GM18909 (cell line): ENCODE results near the gene BRD3OS.

ENCODE experiments used
- ATAC-seq: cut with Tn5 transposase; IDR thresholded peaks from one replicate; pipeline ENCODE4 v1.9.1; 2021; ENCODE audit warnings: mild to moderate bottlenecking; ENCODE audit not compliant: unreplicated experiment, poor library complexity

BRD3OS gene, protein sequence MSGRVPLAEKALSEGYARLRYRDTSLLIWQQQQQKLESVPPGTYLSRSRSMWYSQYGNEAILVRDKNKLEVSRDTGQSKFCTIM

DNA sequence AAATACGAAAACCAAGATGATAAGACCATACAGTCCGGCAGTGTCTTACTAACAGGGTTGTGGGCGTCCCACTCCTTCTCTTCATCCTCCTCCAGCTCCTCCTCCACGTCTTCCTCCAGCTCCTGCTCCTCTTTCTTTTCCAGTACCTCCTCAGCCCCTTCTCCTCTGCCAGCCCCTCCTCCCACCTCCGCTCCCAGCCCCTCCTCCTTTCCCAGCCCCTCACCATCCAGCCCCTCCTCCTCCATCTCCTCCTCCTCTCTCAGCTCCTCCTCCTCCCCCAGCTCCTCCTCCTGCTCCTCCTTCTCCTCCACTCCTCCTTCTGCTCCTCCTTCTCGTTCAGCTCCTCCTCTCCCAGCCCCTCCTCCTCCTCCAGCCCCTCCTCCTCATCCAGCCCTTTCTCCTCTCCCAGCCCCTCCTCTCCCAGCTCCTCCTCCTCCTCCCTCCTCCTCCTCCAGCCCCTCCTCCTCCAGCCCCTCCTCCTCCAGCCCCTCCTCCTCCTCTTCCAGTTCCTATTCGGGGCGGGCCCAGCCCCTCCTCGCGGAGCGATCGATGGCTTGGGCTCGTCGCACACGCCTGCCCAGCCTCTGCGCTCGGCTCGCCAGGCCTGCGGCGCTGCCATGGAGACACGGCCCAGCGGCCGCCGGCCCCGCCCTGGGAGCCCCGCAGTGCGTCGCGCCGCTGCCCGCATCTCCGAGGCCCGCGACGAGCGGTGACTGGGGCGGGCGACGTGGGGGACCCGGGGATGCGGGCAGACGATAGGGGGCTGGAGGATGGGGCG, at the start of gene BRD3OS:
Gene BRD3OS (plus strand): TSS at position 654 of the 778 bp plus-strand sequence. CDS start 1,267 bp downstream, outside the sequence.
- peak; percentile 89 for ATAC-seq

DNA sequence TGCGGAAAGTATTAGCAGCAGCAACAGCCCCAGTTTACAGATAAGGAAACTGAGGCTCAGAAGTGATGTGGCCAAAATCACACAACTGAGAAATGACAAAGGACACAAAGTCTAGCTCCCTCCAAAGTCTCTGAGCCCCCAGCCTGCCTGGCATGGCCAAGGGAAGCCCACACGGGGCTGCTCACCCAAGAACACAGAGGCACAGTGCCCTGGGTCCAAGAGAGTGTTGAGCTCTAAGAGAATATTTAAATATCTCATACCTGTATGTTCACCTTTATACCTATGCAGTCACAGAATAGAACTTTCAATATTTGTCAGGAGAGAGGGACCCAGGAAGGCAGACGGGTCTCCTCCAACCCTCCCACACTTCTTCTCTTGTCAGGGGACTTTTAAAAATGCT, 49.8 kb upstream of the BRD3OS start:
- ATAC-seq, result no peak

DNA sequence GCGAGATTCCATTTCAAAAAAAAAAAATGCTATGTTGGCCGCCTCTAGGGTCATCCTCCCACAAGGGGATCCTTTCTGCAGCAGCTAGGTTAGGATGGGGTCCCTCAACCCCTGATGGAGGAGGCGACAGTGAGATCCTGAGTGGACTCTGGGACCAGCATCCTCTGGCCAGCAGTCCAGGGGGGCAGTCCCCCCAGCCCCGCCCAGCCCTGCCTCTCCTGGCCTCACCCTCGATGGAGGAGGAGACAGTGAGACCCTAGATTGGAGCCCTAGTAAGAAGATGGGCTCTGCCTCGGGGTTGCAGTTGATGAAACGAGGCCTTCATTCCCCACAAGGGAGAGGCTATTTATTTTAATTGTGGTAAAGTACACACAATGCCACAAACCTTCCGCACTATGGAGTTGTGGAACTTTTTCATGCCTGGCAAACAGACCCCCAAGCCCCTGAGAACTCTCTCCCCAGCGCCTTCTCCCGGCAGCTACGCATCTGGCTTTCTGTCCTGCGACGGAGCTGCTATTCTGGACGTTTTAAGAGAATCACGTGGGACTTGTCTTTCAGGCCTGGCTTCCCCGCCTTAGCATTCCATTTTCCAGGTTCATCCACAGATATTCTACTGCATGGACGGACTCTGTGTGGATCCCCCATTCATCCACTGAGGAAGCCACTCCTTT, 49.0 kb upstream of the BRD3OS start:
- ATAC-seq, result no peak

DNA sequence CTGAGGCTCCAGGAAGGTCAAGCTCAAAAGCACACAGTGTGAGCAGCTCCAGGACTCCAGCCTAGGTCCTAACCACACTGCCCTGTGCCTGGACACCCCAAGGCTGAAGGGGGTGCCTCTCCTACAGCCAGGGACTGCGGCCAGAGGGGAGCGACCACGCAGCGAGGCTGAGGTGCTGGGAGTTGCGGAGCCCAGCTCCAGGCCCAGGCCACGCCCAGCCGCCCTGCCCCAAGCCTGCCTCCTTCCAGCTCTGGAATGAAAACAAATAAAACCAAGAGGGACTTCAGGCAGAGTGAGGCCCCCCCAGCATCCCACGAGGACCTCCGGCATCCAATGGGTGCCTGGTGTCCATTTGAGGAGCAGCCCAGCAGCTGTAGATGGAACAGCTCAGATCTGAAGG, 48.4 kb upstream of the BRD3OS start:
- ATAC-seq, result no peak

DNA sequence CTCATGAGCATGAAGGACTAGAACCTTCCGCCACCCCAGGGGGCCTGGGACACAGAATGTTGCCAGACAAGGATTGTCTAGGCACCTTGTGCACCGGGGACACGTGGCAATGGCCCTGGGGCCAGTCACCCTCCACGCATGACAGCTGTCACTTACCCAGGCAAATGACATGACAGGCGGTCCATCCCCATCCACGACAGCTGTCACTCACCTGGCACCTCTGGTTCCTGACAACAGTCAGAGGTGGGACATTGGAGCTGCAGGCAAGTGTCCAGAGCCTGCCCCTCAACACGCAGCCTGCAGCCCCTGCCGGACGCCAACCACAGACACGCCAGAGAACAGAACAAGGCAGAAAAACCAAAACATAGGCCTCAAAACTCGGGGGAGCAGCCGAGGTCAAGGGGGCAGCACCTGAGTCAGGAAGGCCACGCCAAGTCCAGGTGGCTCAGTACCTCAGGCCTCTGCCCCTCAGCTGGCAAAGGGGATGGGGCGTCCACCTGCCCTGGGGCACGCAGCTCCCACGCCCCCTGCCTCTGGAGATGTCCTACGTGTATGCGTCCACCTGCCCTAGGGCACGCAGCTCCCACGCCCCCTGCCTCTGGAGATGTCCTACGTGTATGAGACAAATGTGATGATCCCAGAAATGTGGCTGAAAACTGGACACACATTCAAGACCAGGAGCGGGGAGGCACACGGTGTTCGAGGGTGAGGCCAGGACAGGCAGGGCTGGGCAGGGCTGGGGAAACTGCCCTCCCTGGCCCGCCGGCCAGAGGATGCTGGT, 47.7 kb upstream of the BRD3OS start:
- no peak for ATAC-seq

DNA sequence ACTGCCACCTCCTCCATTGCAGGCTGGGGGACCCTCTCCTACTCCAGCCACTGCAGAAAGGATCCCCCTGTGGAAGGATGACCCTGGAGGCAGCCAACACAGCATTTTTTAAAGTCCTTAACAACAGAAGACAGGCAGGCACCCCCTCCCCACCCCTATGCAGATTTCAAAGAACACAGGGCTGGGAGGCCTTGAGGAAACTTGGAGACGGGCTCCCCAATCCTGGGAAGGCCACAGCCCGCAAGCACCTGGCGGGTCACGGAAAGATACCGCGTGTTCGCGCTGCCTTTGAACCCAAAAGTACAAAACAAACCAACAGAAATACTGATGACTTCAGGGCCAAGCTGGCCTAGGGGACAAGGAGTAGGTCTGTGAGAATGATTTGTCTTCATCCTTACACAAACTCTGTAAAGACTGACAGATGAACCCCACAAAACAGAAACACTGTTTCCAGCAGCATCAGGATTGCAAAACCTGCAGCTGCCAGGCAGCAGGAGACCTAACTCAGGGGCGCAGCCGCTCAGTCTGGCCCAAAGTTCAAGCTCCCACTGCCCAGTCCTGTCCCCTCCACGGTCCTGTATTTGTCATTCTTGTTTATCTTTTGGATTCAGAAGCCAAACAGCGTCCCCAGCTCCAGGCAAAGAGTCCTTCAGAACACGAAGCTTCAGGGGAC, 46.9 kb upstream of the BRD3OS start:
- ATAC-seq, result no peak

DNA sequence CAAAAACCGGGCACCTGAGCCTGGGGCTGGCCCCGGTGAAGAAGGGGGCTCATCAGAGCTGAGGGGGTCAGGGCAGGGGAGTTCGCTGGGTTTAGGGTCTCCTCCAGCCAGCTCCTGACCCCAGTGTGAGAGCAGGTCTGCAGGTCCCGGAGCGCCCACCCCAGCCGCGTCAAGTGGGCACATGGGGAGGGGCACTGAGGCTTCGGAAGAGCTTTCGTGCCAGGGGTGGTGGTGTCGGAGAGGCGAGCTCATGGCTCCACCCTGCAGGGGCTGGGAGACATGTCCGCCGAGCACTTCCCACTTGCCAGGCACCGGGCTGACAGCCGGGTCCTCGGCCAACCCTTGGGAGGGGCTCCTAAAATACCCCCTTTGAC, 46.4 kb upstream of the BRD3OS start:
- no peak for ATAC-seq

DNA sequence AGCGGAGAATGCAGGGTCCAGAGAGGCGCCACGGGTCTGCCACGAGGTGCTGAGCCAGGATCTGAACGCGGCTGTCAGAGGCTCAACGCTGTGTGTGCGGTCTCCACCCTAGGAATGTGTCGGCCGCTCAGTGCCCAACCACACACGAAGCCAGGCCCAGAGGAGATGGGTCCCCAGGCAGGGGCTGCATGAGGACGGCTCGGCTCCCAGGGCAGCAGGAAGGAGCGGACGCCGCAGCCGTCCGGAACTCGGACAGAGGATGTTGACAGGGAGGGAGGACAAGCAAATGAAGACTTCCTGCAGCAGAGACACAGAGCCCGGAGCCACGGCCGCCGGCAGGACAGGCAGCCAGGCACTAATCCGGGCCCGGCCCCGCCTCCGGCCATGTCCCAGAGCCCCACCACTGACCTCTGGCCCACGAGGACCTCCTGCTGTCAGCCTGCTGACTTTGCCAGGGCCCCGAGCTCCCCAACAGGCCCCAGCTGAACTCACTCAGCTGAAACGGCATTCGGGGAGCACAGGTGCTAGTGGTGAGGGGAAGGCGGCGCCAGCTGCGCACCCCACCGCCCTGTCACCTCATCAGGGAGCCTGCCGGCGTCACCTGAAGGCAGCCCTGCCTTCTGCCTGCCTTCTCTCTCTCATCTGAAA, 45.9 kb upstream of the BRD3OS start:
- peak; percentile 54 for ATAC-seq

DNA sequence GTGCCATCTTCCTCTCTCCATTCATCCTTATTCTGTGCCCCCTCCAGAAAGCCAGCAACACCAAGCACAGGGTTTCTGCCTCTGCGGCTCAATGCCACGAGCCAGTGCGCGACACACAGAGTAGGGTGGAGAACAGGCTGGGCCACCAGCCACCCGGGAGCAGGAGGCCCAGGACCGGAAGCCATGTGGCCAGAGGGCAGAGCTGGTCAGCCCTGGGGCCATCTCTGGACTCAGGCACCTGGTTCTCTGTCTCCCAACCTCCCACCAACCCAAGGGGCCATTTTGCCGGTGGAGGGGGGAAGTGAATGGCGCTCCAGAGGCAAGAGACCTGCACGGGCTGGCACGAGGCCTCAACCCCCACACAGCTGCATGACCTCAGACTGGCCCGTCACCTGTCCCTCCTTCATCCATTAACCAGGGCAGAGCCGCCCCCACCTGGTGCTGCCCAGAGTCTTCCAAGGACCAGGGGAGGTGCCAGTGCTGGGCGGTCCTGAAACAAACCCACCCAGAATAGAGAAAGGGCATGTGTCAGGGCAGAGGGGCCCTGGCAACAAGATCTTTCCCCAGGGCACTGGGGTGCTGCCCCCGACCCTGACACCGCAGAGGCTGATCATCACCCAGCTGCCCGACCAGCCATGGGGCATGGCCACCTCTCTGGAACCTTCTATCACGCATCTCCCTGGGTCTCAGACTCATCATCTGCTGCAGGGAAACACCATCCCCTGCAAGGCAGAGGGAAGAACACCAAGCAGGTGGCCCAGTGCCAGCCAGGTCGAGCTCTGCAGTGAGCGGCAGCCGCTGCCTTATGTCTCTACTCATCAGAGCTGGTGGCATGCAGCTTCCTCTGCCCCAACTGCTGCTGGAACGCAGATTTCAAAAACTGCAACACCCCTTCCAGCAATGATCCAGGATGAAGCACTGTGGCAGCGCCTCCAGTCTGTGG, 45.1 kb upstream of the BRD3OS start:
- no peak for ATAC-seq

DNA sequence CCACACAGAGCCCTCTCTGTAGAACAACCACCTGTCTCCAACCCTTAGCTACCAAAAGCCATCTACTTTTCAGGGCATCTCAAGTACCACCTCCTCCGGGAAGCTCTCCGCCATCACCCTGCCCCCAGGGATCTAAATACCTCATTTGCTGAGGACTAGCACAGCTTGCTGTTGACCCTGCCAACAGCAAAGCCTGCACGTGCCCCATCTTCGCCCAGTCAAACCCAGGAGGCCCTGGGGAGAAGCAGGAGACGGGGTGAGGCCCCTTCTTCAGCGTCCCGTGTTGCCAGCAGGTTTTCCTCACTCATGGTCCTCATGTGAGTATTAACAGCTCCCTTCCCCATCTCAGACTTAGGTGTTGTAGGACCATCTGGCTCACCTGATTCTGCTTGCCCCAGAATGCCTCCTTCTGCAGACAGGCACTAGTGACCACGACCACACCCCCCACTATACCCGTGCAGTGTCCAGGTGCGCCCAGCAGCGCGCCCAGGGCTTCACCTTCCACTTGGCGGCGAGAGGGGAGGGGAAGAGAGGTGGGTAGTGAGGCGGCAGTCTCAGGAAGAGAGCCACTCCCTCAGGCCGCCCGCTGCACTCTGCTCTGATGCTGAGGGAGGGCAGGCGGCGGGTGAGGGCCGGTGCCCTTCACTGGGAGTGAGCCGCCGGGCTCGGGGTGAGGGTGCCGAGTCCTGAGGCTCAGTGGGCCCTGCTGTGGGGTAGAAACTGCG, 44.3 kb upstream of the BRD3OS start:
- ATAC-seq, result no peak

DNA sequence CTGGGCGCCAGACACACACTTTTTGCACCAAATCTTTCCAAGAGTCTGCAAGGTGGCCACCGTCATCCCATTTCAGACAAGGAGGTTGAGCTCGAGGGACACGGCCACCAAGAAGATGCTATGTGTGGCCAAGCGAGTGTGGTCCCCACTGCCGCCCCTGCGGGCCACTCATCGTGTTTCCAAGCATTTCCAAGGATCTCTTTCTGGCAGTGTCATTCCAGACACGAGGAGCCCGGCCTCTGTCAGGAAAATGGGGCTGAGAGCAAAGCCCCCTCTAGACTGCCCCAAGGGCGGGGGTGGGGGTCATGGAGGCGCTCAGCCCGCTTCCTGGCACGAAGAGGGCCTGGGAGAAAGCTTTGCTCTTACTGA, 43.7 kb upstream of the BRD3OS start:
- no peak for ATAC-seq

DNA sequence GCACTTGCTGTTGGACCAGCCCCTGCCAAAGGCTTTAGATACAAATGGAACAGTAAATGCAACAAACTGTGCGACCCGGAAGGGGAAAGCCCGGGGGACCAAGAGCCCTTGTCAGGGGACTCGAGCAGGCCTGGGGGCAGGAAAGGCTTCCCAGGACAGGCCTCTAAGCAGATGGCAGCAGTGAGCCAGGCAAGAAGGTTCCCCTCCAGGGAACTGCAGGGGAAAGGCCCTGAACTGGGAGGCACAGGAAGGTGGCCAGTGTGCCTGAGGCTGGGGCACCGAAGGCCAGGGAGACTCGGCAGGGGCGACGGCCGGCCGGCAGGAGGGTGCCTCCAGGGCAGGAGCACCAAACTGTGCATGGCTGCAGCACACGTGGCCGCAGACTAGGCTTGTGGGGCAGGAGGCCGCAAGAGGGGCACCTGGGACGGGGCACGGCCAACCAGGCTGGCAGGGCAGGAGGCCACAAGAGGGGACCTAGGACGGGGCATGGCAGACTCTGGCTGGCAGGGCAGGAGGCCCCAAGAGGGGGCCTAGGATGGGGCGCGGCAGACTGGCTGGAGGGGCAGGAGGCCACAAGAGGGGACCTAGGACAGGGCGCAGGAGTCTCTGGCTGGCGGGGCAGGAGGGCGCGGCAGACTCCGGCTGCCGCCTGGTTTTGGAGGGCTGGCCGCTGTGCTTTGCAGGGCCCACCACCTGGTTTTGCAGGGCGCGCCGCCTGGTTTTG, 43.2 kb upstream of the BRD3OS start:
- no peak for ATAC-seq

DNA sequence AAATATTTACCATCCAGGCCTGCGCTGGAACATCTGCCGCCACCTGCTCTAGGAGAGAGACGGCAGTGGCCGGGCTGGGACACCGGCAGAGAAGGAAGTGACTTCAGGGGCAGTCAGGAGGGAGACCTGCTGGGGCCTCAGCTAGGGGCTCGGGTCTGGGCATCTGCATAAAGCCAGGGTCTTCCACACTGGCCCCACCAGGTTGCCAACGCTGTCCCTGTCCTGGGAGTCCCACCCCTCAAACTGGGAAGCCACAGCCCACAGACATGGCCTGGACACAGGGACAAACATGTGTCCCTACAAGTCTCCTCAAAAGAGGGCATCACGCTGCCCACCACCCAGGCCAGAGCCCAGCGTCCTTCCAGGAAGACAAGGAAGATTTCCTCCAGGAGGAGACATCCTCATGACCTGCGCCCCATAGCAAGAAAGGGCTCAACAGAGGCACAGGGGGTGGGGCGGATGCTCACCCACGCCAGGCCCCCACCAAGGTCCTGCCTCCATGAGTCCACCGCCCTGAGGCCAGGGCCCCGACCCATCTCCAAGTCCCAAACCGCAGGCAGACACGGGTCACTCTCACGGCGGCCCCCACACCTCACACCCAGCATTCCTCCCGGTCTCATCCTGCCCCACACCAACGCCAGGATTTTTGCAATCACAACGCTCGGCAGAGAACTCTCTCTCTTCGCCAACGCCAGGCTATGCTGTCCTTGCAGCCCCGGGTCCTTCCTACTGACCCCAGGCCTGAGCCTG, 42.1 kb upstream of the BRD3OS start:
- ATAC-seq, result no peak

DNA sequence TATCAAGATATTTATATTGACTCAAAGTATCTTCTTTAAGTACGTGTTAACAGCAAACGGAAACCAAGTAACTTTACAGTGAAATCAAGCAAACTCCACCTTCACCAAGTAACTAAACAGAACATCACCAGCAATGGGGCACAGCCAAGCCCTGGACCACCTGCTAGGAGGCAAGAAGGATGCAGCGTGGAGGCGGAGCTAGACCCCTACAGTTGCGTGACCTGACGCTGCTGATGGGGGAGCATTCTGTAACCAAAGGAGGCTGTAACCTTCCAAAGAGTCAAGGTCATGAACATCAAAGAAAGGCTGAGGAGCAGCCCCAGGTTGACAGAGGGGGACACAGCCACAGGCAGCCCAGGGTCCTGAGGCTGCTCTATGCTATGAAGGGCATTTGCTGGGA, 39.2 kb upstream of the BRD3OS start:
- ATAC-seq, result no peak

DNA sequence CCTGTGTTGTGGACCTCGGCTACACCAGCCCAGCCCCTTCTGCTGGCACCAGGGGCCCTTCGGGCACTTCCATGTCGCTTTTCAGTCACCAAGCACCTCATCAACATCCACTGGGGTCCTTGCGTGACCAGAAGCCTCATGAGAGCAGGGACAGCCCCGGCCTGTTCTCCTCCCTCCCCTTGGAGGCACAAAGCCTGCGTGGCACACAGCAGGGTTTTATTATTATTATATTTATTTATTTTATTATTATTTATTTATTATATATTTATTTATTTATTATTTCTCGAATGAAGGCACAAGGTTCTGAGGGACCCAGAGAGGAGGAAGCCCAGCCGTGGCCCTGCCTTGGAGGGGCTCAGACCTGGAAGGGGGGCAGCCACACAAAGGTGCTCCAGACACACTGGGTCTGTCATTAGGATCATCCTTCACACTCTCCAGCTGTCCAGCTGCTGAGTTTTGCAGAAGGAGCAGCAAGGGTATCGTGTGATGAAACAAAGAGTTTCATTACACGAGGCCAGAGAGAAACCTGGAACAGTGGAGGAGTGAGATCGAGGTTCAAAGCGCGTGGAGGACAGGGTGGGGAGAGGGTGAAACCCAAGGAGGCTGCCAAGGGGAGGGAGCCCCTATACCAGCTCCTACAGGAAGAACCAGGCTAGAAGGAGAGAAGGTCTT, 38.4 kb upstream of the BRD3OS start:
- no peak for ATAC-seq

DNA sequence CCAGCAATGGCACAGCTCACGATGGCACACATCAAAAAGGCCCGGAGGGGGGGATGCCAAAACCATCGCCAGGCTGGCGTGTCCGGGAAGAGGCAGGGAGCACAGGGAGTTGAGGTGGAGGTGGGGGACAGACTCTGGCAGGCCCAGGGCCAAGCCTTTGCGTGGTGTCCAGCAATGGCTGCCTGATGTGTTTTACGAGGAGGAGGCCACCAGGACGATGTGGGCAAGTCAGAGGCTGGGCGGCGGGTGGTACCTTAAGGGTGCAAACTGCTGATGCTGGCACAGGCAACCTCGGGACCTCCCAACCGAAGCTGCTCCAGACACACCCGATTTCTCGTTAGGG, 37.9 kb upstream of the BRD3OS start:
- ATAC-seq, result no peak
